C4-2B (cell line): ENCODE measurements around the gene KLHL3.
"Not testable (repeated sequence)": the region's sequence is repeated elsewhere in the genome, so short reads cannot be mapped to it uniquely, and the experiment has no call there.

Experiments
- ZFX ChIP-seq: fragments of 450-650 bp; IDR thresholded peaks from 2 replicates; pipeline ENCODE4 v1.6.1; 2017
- TF ChIP-seq, protein P1 (sequence below): fragments of 450-650 bp; conservative IDR thresholded peaks from 2 replicates; pipeline ENCODE4 v1.5.1; 2017; ENCODE audit warnings: mild to moderate bottlenecking

DNA sequence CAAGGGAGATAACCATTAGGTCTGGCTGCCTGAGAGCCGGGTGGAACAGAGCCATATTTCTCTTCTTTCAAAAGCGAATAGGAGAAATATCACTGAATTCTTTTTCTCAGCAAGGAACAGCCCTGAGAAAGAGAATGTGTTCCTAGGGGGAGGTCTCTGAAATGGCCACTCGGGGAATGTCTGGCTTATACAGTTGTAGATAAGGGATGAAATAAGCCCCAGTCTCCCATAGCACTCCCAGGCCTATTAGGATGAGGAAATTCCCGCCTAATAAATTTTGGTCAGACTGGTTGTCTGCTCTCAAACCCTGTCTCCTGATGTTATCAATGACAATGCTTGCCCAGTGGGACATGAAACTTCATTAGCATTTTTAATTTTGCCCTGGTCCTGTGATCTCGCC, 32.0 kb upstream of the KLHL3 start:
- TF ChIP-seq, protein P1, sequence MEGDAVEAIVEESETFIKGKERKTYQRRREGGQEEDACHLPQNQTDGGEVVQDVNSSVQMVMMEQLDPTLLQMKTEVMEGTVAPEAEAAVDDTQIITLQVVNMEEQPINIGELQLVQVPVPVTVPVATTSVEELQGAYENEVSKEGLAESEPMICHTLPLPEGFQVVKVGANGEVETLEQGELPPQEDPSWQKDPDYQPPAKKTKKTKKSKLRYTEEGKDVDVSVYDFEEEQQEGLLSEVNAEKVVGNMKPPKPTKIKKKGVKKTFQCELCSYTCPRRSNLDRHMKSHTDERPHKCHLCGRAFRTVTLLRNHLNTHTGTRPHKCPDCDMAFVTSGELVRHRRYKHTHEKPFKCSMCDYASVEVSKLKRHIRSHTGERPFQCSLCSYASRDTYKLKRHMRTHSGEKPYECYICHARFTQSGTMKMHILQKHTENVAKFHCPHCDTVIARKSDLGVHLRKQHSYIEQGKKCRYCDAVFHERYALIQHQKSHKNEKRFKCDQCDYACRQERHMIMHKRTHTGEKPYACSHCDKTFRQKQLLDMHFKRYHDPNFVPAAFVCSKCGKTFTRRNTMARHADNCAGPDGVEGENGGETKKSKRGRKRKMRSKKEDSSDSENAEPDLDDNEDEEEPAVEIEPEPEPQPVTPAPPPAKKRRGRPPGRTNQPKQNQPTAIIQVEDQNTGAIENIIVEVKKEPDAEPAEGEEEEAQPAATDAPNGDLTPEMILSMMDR: not testable (repeated sequence)
- not testable (repeated sequence) for TF ChIP-seq ZFX
